ES-I3 (cell line): ENCODE measurements around the gene ZNF566.
"Not testable (repeated sequence)": the region's sequence is repeated elsewhere in the genome, so short reads cannot be mapped to it uniquely, and the experiment has no call there.

Source experiments
- H3K36me3 ChIP-seq: 2 replicates; pipeline ENCODE4 v1.6.1; 2013; ENCODE audit warnings: mild to moderate bottlenecking, low read length, control low read depth, moderate library complexity; ENCODE audit not compliant: insufficient read depth
- H3K4me1 ChIP-seq: 2 replicates; pipeline ENCODE4 v1.6.1; 2013; ENCODE audit warnings: mild to moderate bottlenecking, control low read depth, low read length; ENCODE audit not compliant: insufficient read depth
- H3K9ac ChIP-seq: 2 replicates; pipeline ENCODE4 v1.6.1; 2013; ENCODE audit warnings: low read depth, mild to moderate bottlenecking, low read length, moderate library complexity
- H3K9me3 ChIP-seq: 2 replicates; pipeline ENCODE4 v1.6.1; 2013; ENCODE audit warnings: mild to moderate bottlenecking, low read length, moderate library complexity; ENCODE audit not compliant: control insufficient read depth, insufficient read depth

The ZNF566 gene

GRCh38 chr19:36489118-36489919 is at the start of gene ZNF566:
TSS of gene ZNF566 (minus strand) at chr19:36489561. CDS start at chr19:36476557, 13,004 bp downstream.
- no peaks in the 10 kb centered on the region; the same call in 1 of the 2 replicates for H3K9me3 ChIP-seq
- no peaks in the 10 kb centered on the region for H3K36me3 ChIP-seq
- H3K4me1 ChIP-seq: no peaks in the 10 kb centered on the region
- H3K9ac ChIP-seq: peak within 1 kb of the TSS; percentile 87

GRCh38 chr19:36528921-36529518 is 39.7 kb upstream of the ZNF566 start:
- Histone ChIP-seq H3K9me3 (peaks cover 12% of the 10 kb centered on the region), H3K36me3 (peaks cover 8% of the 10 kb centered on the region), H3K4me1 (no peaks in the 10 kb centered on the region), H3K9ac (peak overlapping the region; percentile 84)

GRCh38 chr19:36528194-36528920 is 39.0 kb upstream of the ZNF566 start, which contains the start of gene ZNF260:
TSS of gene ZNF260 (minus strand) at chr19:36528271. CDS start at chr19:36515238, 13,033 bp downstream.
- H3K36me3 ChIP-seq: peaks cover 8% of the 10 kb centered on the region
- peaks cover 8% of the 10 kb centered on the region for H3K9me3 ChIP-seq
- H3K9ac ChIP-seq: peak within 1 kb of the TSS; percentile 84
- no peaks in the 10 kb centered on the region for H3K4me1 ChIP-seq

- peaks cover 12% of the 10 kb centered on the region for H3K9me3 ChIP-seq
- H3K9ac ChIP-seq: peak overlapping the region; percentile 84
- H3K36me3 ChIP-seq: peaks cover 11% of the 10 kb centered on the region
Measured at GRCh38 chr19:36527873-36528193, 38.5 kb upstream of the ZNF566 start.

GRCh38 chr19:36527341-36527740 is 38.0 kb upstream of the ZNF566 start:
- peaks cover 12% of the 10 kb centered on the region for H3K9me3 ChIP-seq
- H3K36me3 ChIP-seq: peaks cover 11% of the 10 kb centered on the region

More at GRCh38 chr19:36527873-36528193, 38.5 kb upstream of the ZNF566 start:
- no peaks in the 10 kb centered on the region for H3K4me1 ChIP-seq

GRCh38 chr19:36526581-36526980 is 37.2 kb upstream of the ZNF566 start:
- peaks cover 12% of the 10 kb centered on the region for H3K9me3 ChIP-seq
- H3K36me3 ChIP-seq: peaks cover 11% of the 10 kb centered on the region
- no peaks in the 10 kb centered on the region for H3K4me1 ChIP-seq
- H3K9ac ChIP-seq: no peak overlapping the region

More at GRCh38 chr19:36527341-36527740, 38.0 kb upstream of the ZNF566 start:
- H3K9ac ChIP-seq: peak overlapping the region; percentile 84
- H3K4me1 ChIP-seq: no peaks in the 10 kb centered on the region

- peaks cover 12% of the 10 kb centered on the region for H3K9me3 ChIP-seq
- peaks cover 13% of the 10 kb centered on the region for H3K36me3 ChIP-seq
- no peak overlapping the region for H3K9ac ChIP-seq
- no peaks in the 10 kb centered on the region for H3K4me1 ChIP-seq
Measured at GRCh38 chr19:36524617-36525016, 35.3 kb upstream of the ZNF566 start.

- no peaks in the 10 kb centered on the region for H3K4me1 ChIP-seq
- peaks cover 30% of the 10 kb centered on the region for H3K36me3 ChIP-seq
- H3K9ac ChIP-seq: no peak overlapping the region
- peaks cover 65% of the 10 kb centered on the region for H3K9me3 ChIP-seq
Measured at GRCh38 chr19:36514012-36514612, 24.8 kb upstream of the ZNF566 start.

- Histone ChIP-seq H3K9me3 (peaks cover 13% of the 10 kb centered on the region), H3K4me1 (no peaks in the 10 kb centered on the region), H3K9ac (no peak overlapping the region), H3K36me3 (no peaks in the 10 kb centered on the region)
Measured at GRCh38 chr19:36508325-36508724, 19.0 kb upstream of the ZNF566 start.

- Histone ChIP-seq H3K36me3 (no peaks in the 10 kb centered on the region), H3K9ac (no peak overlapping the region), H3K9me3 (no peaks in the 10 kb centered on the region), H3K4me1 (no peaks in the 10 kb centered on the region)
Measured at GRCh38 chr19:36501973-36502372, 12.6 kb upstream of the ZNF566 start.

- Histone ChIP-seq H3K4me1 (no peaks in the 10 kb centered on the region), H3K9ac (no peak overlapping the region), H3K9me3 (no peaks in the 10 kb centered on the region; the same call in 1 of the 2 replicates), H3K36me3 (no peaks in the 10 kb centered on the region)
Measured at GRCh38 chr19:36497001-36497400, 7.6 kb upstream of the ZNF566 start.

- H3K4me1 ChIP-seq, H3K9ac ChIP-seq, H3K36me3 ChIP-seq, H3K9me3 ChIP-seq: not testable (repeated sequence)
Measured at GRCh38 chr19:36492689-36493453, 3.5 kb upstream of the ZNF566 start.

- H3K9ac ChIP-seq, H3K36me3 ChIP-seq, H3K4me1 ChIP-seq, H3K9me3 ChIP-seq: not testable (repeated sequence)
Measured at GRCh38 chr19:36490846-36491245, 1.5 kb upstream of the ZNF566 start.
